HUDEP-2 (cell line): Measurements from ENCODE around the gene KCNQ4.

ENCODE experiments used
- DNase-seq, 76 experiments: peaks; one replicate each; lab custom pipeline; 2025; ENCODE audit not compliant: unreplicated experiment in 76 of 76; lab: John Stamatoyannopoulos, UW

The KCNQ4 gene

GRCh38 chr1:40793617-40794016 lies 10.0 kb downstream of the KCNQ4 start:
- DNase-seq, result no peak

GRCh38 chr1:40794048-40794447 lies 10.5 kb downstream of the KCNQ4 start:
- DNase-seq, result no peak

GRCh38 chr1:40794974-40795715 lies 11.6 kb downstream of the KCNQ4 start:
- DNase-seq, result peak in 14 of 76 experiments; percentile 18 to 100 (median 95)

GRCh38 chr1:40795811-40796586 lies 12.4 kb downstream of the KCNQ4 start:
- DNase-seq, result no peak

- no peak for DNase-seq
These were observed 13.5 kb downstream of the KCNQ4 start for GRCh38 chr1:40796939-40797667.

- no peak for DNase-seq
These were observed 14.1 kb downstream of the KCNQ4 start for GRCh38 chr1:40797668-40798010.

- DNase-seq, result peak in 9 of 76 experiments; percentile 5 to 37 (median 22)
These were observed 15.0 kb downstream of the KCNQ4 start for GRCh38 chr1:40798366-40799281.

- DNase-seq, result peak in 27 of 76 experiments; percentile 8 to 58 (median 22)
These were observed 15.8 kb downstream of the KCNQ4 start for GRCh38 chr1:40799351-40799867.

- no peak for DNase-seq
These were observed 18.1 kb downstream of the KCNQ4 start for GRCh38 chr1:40801742-40802077.

GRCh38 chr1:40802078-40802741 lies 18.6 kb downstream of the KCNQ4 start:
- DNase-seq, result peak in 72 of 76 experiments; percentile 6 to 86 (median 76)

GRCh38 chr1:40802742-40803113 lies 19.1 kb downstream of the KCNQ4 start:
- peak in 1 of 76 experiments; percentile 30 for DNase-seq

- no peak for DNase-seq
These were observed 19.9 kb downstream of the KCNQ4 start for GRCh38 chr1:40803447-40803846.

GRCh38 chr1:40803902-40804301 lies 20.3 kb downstream of the KCNQ4 start:
- DNase-seq, result peak in 3 of 76 experiments; percentile 8 to 16 (median 13)

GRCh38 chr1:40806240-40806639 lies 22.7 kb downstream of the KCNQ4 start:
- DNase-seq, result no peak

GRCh38 chr1:40806731-40807695 lies 23.4 kb downstream of the KCNQ4 start:
- no peak for DNase-seq

- no peak for DNase-seq
These were observed 24.4 kb downstream of the KCNQ4 start for GRCh38 chr1:40808002-40808401.

- no peak for DNase-seq
These were observed 24.9 kb downstream of the KCNQ4 start for GRCh38 chr1:40808444-40808843.

GRCh38 chr1:40808909-40809308 lies 25.3 kb downstream of the KCNQ4 start:
- peak in 43 of 76 experiments; percentile 9 to 75 (median 37) for DNase-seq
